OCI-LY1 (cell line): ENCODE data around the gene TMEM18.

ENCODE experiments used
- H2AFZ ChIP-seq: fragments of 200-600 bp; sonication (generic), shearing (Covaris generic); 2 replicates; pipeline ENCODE4 v1.6.0; 2014; ENCODE audit warnings: antibody characterized with exemption, mild to moderate bottlenecking, low read length
- H3F3A ChIP-seq: fragments of 200-600 bp; sonication (generic), shearing (Covaris generic); 2 replicates; pipeline ENCODE4 v1.6.0; 2014; ENCODE audit warnings: mild to moderate bottlenecking, antibody characterized with exemption, low read length, moderate library complexity; ENCODE audit not compliant: insufficient read depth
- H3K27ac ChIP-seq: fragments of 200-600 bp; sonication (generic); 2 replicates; pipeline ENCODE4 v1.5.1; 2014; ENCODE audit warnings: low read length, mixed run types, mild to moderate bottlenecking, low read depth; ENCODE audit not compliant: poor library complexity, severe bottlenecking
- H3K27me3 ChIP-seq: fragments of 200-600 bp; sonication (generic); 2 replicates; pipeline ENCODE4 v1.6.0; 2014; ENCODE audit warnings: antibody characterized with exemption, mild to moderate bottlenecking, low read length, moderate library complexity; ENCODE audit not compliant: insufficient read depth
- H3K36me3 ChIP-seq: fragments of 200-600 bp; sonication (generic); 2 replicates; pipeline ENCODE4 v1.6.1; 2014; ENCODE audit warnings: mild to moderate bottlenecking, antibody characterized with exemption, low read length, moderate library complexity, mixed read lengths; ENCODE audit not compliant: insufficient read depth
- H3K4me1 ChIP-seq: fragments of 200-600 bp; sonication (generic); 2 replicates; pipeline ENCODE4 v1.5.1; 2014; ENCODE audit warnings: mild to moderate bottlenecking, low read length, moderate library complexity; ENCODE audit not compliant: insufficient read depth, severe bottlenecking
- H3K4me2 ChIP-seq: fragments of 200-600 bp; sonication (generic), shearing (Covaris generic); 2 replicates; pipeline ENCODE4 v1.6.1; 2014; ENCODE audit warnings: low read length
- H3K4me3 ChIP-seq: fragments of 200-600 bp; sonication (generic); 2 replicates; pipeline ENCODE4 v1.5.1; 2014; ENCODE audit warnings: low read length, low read depth, mild to moderate bottlenecking, mixed read lengths; ENCODE audit not compliant: poor library complexity, severe bottlenecking
- H3K79me2 ChIP-seq: fragments of 200-600 bp; shearing (Covaris generic); 2 replicates; pipeline ENCODE4 v1.6.1; 2016; ENCODE audit warnings: mixed run types, low read length, mixed read lengths; ENCODE audit not compliant: insufficient read depth
- H3K9ac ChIP-seq: fragments of 200-600 bp; sonication (generic), shearing (Covaris generic); 2 replicates; pipeline ENCODE4 v1.6.1; 2014; ENCODE audit warnings: mild to moderate bottlenecking, low read length, mixed read lengths
- H3K9me2 ChIP-seq: fragments of 200-600 bp; sonication (generic), shearing (Covaris generic); 2 replicates; pipeline ENCODE4 v1.6.1; 2014; ENCODE audit warnings: low read depth, mild to moderate bottlenecking, low read length, mixed read lengths
- H3K9me3 ChIP-seq: fragments of 200-600 bp; shearing (Covaris generic); 2 replicates; pipeline ENCODE4 v1.6.1; 2014; ENCODE audit warnings: low read length, mixed read lengths
- H4K20me1 ChIP-seq: fragments of 200-600 bp; sonication (generic), shearing (Covaris generic); 2 replicates; pipeline ENCODE4 v1.6.0; 2016; ENCODE audit warnings: mild to moderate bottlenecking, low read length; ENCODE audit not compliant: insufficient read depth
- EZH2 ChIP-seq: fragments of 200-600 bp; sonication (generic), shearing (Covaris generic); IDR thresholded peaks from 2 replicates; pipeline ENCODE4 v1.8.0; 2017; ENCODE audit warnings: borderline replicate concordance, mixed run types, mild to moderate bottlenecking, antibody characterized with exemption, low read length, moderate library complexity, mixed read lengths
- TF ChIP-seq, protein P1 (sequence below): fragments of 200-600 bp; sonication (generic), shearing (Covaris generic); IDR thresholded peaks from 2 replicates; pipeline ENCODE4 v1.5.1; 2017; ENCODE audit warnings: mild to moderate bottlenecking, antibody characterized with exemption, low read length, moderate library complexity, mixed read lengths

Gene TMEM18

DNA sequence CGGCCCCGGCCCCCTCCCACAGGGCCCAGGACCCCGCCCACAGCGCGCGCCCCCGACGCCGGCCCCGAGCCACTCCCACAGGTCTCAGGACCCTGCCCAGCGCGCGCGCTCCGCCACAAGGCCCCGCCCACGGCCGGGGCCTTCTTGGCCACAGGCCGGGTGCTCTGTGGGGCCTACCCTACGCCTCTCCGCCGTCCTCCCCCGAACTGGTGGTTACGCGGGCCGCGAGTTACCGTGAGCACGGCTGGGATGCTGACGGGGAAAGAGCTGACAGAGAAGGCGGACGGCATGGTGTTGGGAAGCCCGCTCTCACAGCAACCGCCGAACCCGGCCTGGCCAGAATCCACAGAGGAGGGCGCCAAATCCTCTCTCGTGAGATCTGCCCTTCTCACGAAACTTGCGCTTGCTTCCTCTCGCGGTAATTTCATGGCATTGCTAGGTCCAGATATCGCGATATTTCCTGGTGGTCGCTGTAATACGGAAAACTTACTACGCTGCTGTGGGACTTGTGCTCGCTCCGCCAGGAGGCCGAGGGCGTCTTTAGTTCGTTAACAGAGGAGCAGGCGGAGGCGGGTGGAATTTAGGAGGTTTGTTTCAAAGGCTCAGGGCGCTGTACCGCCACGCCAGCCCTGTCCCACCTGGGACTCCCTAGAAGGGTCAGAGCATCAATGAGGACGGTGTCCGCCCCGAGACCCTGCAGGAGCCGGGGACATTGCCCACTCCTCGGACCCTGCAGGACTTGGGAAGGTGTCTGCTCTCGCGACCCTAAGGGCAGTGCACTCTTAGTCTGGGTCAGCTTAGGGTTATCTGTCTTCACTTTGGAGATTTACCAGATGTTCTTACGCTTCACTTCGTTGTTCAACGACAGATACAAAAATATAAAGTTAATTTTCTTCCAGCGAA, at the start of gene TMEM18:
Gene TMEM18 (minus strand): TSS at position 351 of the 903 bp plus-strand sequence. CDS start 61 bp downstream, at position 290.
- Histone ChIP-seq H3K27me3 (no peaks in the 10 kb centered on the region), H3F3A (no peaks in the 10 kb centered on the region; the same call in 1 of the 2 replicates), H4K20me1 (no peaks in the 10 kb centered on the region), H3K79me2 (peaks cover 6% of the 10 kb centered on the region; the same call in 1 of the 2 replicates), H3K36me3 (peaks cover 16% of the 10 kb centered on the region), H2AFZ (no peak within 1 kb of the TSS), H3K9me3 (no peaks in the 10 kb centered on the region), H3K4me1 (peaks cover 46% of the 10 kb centered on the region), H3K4me3 (peak within 1 kb of the TSS; percentile 78), H3K9me2 (no peaks in the 10 kb centered on the region), H3K27ac (peak within 1 kb of the TSS; percentile 95), H3K4me2 (peak within 1 kb of the TSS; percentile 89), H3K9ac (peak within 1 kb of the TSS; percentile 95)
- TF ChIP-seq, protein P1, sequence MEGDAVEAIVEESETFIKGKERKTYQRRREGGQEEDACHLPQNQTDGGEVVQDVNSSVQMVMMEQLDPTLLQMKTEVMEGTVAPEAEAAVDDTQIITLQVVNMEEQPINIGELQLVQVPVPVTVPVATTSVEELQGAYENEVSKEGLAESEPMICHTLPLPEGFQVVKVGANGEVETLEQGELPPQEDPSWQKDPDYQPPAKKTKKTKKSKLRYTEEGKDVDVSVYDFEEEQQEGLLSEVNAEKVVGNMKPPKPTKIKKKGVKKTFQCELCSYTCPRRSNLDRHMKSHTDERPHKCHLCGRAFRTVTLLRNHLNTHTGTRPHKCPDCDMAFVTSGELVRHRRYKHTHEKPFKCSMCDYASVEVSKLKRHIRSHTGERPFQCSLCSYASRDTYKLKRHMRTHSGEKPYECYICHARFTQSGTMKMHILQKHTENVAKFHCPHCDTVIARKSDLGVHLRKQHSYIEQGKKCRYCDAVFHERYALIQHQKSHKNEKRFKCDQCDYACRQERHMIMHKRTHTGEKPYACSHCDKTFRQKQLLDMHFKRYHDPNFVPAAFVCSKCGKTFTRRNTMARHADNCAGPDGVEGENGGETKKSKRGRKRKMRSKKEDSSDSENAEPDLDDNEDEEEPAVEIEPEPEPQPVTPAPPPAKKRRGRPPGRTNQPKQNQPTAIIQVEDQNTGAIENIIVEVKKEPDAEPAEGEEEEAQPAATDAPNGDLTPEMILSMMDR, result peak; percentile 9; the same call in 1 of the 2 replicates
- no peak for TF ChIP-seq EZH2

DNA sequence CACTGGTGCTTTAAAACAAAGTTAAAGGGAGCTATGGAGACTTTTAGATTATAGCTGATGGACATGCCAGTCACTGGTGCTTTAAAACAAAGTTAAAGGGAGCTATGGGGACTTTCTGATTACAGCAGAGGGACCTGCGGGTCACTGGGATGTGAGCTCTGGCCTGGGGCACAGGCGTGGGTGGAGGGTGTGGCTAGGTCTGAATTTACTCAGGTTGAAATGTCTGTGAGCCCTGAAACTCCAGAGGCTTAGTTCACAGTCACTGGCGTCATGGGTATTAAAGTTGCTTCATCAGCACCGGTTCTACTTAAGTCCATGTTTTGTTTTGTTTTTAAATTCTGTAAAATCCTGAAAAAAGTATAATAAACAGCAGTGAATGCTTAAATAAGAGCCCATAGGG, 49.0 kb upstream of the TMEM18 start:
- no peak for TF ChIP-seq EZH2
- TF ChIP-seq, protein P1, result no peak
- Histone ChIP-seq H3K36me3 (no peaks in the 10 kb centered on the region), H3K4me2 (no peak overlapping the region), H3K79me2 (no peaks in the 10 kb centered on the region), H3K4me3 (no peak overlapping the region), H3K27me3 (no peaks in the 10 kb centered on the region), H3K27ac (no peak overlapping the region), H3K9me3 (no peaks in the 10 kb centered on the region), H3K9me2 (no peaks in the 10 kb centered on the region), H3K9ac (no peak overlapping the region), H2AFZ (no peak overlapping the region), H4K20me1 (no peaks in the 10 kb centered on the region), H3F3A (no peaks in the 10 kb centered on the region), H3K4me1 (no peaks in the 10 kb centered on the region)

DNA sequence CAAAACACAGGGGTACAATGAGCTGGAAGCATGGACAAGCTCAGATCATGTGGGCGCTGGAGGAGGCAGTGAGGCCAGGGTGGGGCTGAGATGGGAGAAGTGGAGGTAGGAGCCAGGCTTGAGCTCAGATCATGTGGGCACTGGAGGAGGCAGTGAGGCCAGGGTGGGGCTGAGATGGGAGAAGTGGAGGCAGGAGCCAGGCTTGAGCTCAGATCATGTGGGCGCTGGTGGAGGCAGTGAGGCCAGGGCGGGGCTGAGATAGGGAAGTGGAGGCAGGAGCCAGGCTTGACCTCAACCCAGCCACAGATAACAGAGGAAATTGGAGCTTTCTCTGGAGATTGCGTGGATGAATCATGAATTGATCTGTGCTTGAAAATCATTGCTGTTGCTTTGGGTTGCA, 48.3 kb upstream of the TMEM18 start:
- no peak overlapping the region for H3K27ac ChIP-seq
- no peaks in the 10 kb centered on the region for H3K9me3 ChIP-seq
- no peak overlapping the region for H3K4me2 ChIP-seq
- H3K79me2 ChIP-seq, result no peaks in the 10 kb centered on the region
- H3K27me3 ChIP-seq, result no peaks in the 10 kb centered on the region
- TF ChIP-seq, protein P1, result no peak
- no peak for TF ChIP-seq EZH2
- H4K20me1 ChIP-seq, result no peaks in the 10 kb centered on the region
- H2AFZ ChIP-seq, result no peak overlapping the region
- H3K4me1 ChIP-seq, result no peaks in the 10 kb centered on the region
- no peak overlapping the region for H3K9ac ChIP-seq
- no peaks in the 10 kb centered on the region for H3K9me2 ChIP-seq
- no peaks in the 10 kb centered on the region for H3K36me3 ChIP-seq
- no peaks in the 10 kb centered on the region for H3F3A ChIP-seq
- no peak overlapping the region for H3K4me3 ChIP-seq
